ENCODE data around the gene C1orf115. TPM values are rescaled to one million over a fixed set of nuclear protein-coding genes. Genes with fewer than 3 reads are reported as not detected.
A peak's percentile ranks its signal among the peaks of the same experiment; 100 is the strongest.

Gene C1orf115
- total and polyA plus RNA-seq, 9 of the 15 experiments (the other 6 are each of a cell fraction or from before 2014, with no cell fraction given) = not detected

DNA sequence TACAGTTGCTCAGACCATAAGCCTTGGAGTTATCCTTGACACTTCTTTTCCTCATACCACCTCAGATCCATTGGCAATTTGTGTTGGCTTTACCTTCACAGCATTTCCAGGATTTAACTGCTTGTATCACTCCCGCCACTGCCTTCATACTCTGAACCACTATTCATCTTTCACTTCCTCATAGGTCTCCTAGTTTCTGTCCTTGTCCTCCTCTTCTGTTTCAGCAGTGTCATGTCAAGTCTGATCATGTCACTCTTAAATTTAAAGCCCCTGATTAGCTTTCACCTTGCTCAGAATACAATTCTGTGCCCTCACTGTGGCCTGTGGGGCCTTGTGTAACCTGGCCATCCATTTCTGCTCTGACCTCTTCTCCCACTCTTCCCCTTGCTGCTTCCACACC lies 34.7 kb upstream of the C1orf115 start:
- H2AFZ ChIP-seq (ENCODE audit: low read depth, low read length) = no peak overlapping the region
- 8% methylated on average over 1 of the region's 1 CpG for WGBS (ENCODE audit: insufficient coverage, low coverage, missing lambda C conversion rate)
- no TSS peak for BruUV-seq (replicated peaks)
- H3K27ac ChIP-seq (ENCODE audit: extremely low read depth, low read depth, low read length) = no peak overlapping the region
- ChIA-PET POLR2A (no interaction called here), CTCF (ENCODE audit: low intra/inter-chr PET ratio) (no interaction called here)
- H4K20me1 ChIP-seq (replicated peaks; ENCODE audit: control insufficient read depth, insufficient read depth, low read length) = no peaks in the 10 kb centered on the region
- H3K4me2 ChIP-seq (ENCODE audit: insufficient read depth, low read length) = no peak overlapping the region
- H3K4me1 ChIP-seq (replicated peaks in 1 of 2; ENCODE audit: control insufficient read depth in 2 of 2, insufficient read depth in 2 of 2, low read length in 2 of 2) = no peaks in the 10 kb centered on the region
- H3K79me2 ChIP-seq (ENCODE audit: control insufficient read depth, insufficient read depth, low read length) = no peaks in the 10 kb centered on the region
- H3K9ac ChIP-seq (ENCODE audit: insufficient read depth in 1 of 2, low read depth in 2 of 2, low read length in 2 of 2) = no peak overlapping the region
- no peak overlapping the region for H3K4me3 ChIP-seq
- H3K9me3 ChIP-seq (replicated peaks; ENCODE audit: control insufficient read depth, insufficient read depth, low read depth, low read length) = no peaks in the 10 kb centered on the region
- in situ Hi-C loops (cut with MboI) = no loop called here
- no peaks in the 10 kb centered on the region for H3K36me3 ChIP-seq (ENCODE audit: control insufficient read depth, insufficient read depth, low read length)
- intact Hi-C loops (cut with micrococcal nuclease) = no loop called here
- FAIRE-seq = no peak
- peak; percentile 25; the same call in 2 of the 3 replicates for ATAC-seq
- no peaks in the 10 kb centered on the region for H3K27me3 ChIP-seq (ENCODE audit: control insufficient read depth in 2 of 2, insufficient read depth in 2 of 2, low read length in 2 of 2)
- no peak for DNase-seq (ENCODE audit: extremely low read depth in 1 of 4, low spot score in 3 of 4)
- no peaks in the 10 kb centered on the region for H3K9me1 ChIP-seq (ENCODE audit: control insufficient read depth, insufficient read depth, low read length)
- TF ChIP-seq PYGO2 (tag; IDR thresholded peaks at IDR 0.05) = no peak
- no peak for TF ChIP-seq CTCFL (IDR thresholded peaks at IDR 0.05; ENCODE audit: borderline replicate concordance, insufficient read depth, low read depth, low read length, poor library complexity, severe bottlenecking)
- TF ChIP-seq SP2 (IDR thresholded peaks at IDR 0.05; ENCODE audit: extremely low read depth, low read depth, low read length, poor library complexity, severe bottlenecking) = no peak
- TF ChIP-seq ZNF699 (CRISPR knock-in tag; IDR thresholded peaks at IDR 0.05; ENCODE audit: insufficient replicate concordance) = no peak
- TF ChIP-seq ARID2 (IDR thresholded peaks at IDR 0.05) = no peak
- no peak for TF ChIP-seq YBX1 (IDR thresholded peaks at IDR 0.05)
- TF ChIP-seq SNRNP70 (optimal IDR thresholded peaks at IDR 0.05; ENCODE audit: low read depth, low read length) = no peak
- TF ChIP-seq, protein P1, sequence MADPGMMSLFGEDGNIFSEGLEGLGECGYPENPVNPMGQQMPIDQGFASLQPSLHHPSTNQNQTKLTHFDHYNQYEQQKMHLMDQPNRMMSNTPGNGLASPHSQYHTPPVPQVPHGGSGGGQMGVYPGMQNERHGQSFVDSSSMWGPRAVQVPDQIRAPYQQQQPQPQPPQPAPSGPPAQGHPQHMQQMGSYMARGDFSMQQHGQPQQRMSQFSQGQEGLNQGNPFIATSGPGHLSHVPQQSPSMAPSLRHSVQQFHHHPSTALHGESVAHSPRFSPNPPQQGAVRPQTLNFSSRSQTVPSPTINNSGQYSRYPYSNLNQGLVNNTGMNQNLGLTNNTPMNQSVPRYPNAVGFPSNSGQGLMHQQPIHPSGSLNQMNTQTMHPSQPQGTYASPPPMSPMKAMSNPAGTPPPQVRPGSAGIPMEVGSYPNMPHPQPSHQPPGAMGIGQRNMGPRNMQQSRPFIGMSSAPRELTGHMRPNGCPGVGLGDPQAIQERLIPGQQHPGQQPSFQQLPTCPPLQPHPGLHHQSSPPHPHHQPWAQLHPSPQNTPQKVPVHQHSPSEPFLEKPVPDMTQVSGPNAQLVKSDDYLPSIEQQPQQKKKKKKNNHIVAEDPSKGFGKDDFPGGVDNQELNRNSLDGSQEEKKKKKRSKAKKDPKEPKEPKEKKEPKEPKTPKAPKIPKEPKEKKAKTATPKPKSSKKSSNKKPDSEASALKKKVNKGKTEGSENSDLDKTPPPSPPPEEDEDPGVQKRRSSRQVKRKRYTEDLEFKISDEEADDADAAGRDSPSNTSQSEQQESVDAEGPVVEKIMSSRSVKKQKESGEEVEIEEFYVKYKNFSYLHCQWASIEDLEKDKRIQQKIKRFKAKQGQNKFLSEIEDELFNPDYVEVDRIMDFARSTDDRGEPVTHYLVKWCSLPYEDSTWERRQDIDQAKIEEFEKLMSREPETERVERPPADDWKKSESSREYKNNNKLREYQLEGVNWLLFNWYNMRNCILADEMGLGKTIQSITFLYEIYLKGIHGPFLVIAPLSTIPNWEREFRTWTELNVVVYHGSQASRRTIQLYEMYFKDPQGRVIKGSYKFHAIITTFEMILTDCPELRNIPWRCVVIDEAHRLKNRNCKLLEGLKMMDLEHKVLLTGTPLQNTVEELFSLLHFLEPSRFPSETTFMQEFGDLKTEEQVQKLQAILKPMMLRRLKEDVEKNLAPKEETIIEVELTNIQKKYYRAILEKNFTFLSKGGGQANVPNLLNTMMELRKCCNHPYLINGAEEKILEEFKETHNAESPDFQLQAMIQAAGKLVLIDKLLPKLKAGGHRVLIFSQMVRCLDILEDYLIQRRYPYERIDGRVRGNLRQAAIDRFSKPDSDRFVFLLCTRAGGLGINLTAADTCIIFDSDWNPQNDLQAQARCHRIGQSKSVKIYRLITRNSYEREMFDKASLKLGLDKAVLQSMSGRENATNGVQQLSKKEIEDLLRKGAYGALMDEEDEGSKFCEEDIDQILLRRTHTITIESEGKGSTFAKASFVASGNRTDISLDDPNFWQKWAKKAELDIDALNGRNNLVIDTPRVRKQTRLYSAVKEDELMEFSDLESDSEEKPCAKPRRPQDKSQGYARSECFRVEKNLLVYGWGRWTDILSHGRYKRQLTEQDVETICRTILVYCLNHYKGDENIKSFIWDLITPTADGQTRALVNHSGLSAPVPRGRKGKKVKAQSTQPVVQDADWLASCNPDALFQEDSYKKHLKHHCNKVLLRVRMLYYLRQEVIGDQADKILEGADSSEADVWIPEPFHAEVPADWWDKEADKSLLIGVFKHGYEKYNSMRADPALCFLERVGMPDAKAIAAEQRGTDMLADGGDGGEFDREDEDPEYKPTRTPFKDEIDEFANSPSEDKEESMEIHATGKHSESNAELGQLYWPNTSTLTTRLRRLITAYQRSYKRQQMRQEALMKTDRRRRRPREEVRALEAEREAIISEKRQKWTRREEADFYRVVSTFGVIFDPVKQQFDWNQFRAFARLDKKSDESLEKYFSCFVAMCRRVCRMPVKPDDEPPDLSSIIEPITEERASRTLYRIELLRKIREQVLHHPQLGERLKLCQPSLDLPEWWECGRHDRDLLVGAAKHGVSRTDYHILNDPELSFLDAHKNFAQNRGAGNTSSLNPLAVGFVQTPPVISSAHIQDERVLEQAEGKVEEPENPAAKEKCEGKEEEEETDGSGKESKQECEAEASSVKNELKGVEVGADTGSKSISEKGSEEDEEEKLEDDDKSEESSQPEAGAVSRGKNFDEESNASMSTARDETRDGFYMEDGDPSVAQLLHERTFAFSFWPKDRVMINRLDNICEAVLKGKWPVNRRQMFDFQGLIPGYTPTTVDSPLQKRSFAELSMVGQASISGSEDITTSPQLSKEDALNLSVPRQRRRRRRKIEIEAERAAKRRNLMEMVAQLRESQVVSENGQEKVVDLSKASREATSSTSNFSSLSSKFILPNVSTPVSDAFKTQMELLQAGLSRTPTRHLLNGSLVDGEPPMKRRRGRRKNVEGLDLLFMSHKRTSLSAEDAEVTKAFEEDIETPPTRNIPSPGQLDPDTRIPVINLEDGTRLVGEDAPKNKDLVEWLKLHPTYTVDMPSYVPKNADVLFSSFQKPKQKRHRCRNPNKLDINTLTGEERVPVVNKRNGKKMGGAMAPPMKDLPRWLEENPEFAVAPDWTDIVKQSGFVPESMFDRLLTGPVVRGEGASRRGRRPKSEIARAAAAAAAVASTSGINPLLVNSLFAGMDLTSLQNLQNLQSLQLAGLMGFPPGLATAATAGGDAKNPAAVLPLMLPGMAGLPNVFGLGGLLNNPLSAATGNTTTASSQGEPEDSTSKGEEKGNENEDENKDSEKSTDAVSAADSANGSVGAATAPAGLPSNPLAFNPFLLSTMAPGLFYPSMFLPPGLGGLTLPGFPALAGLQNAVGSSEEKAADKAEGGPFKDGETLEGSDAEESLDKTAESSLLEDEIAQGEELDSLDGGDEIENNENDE (IDR thresholded peaks at IDR 0.05; ENCODE audit: low read depth, low read length) = no peak
- TF ChIP-seq BHLHE40 (IDR thresholded peaks at IDR 0.05; ENCODE audit: low read length) = no peak
